Gastrocnemius medialis (tissue), 4 donors: Measurements from ENCODE around the gene CCSER1. TPM values are rescaled to one million over a fixed set of nuclear protein-coding genes. Genes with fewer than 3 reads are reported as not detected.

ENCODE experiments used
- ATAC-seq, 2 donors: fragments of 150-250 bp; one replicate each; pipeline ENCODE4 v1.9.1; 2016
- DNase-seq, 2 donors: peaks; one replicate each; pipeline ENCODE4 v3.0.0-alpha.2; 2019
- H3K27ac ChIP-seq, 4 donors: fragments of 200-600 bp; sonication (generic); 1 replicate in 1 of 4; 2 replicates in 3 of 4; pipeline ENCODE4 v1.5.1; 2016 to 2018; ENCODE audit warnings: mild to moderate bottlenecking in 2 of 4, moderate library complexity in 1 of 4
- H3K27me3 ChIP-seq, 3 donors: fragments of 200-600 bp; sonication (generic) in 2 of 3; 1 replicate in 1 of 3; 2 replicates in 2 of 3; pipeline versions ENCODE4 v1.5.1 to v1.6.0; 2016 to 2019; ENCODE audit warnings: mild to moderate bottlenecking in 1 of 3, moderate library complexity in 1 of 3
- H3K36me3 ChIP-seq, 2 donors: fragments of 200-600 bp; sonication (generic) in 1 of 2; one replicate each; pipeline ENCODE4 v1.5.1; 2017 to 2018
- H3K4me1 ChIP-seq, 2 donors: fragments of 200-600 bp; sonication (generic) in 1 of 2; one replicate each; pipeline ENCODE4 v1.5.1; 2016 to 2017; ENCODE audit warnings: mild to moderate bottlenecking in 2 of 2
- H3K4me3 ChIP-seq, 4 donors: fragments of 200-600 bp; sonication (generic) in 3 of 4; 1 replicate in 1 of 4; 2 replicates in 3 of 4; pipeline ENCODE4 v1.5.1; 2016 to 2019; ENCODE audit warnings: mild to moderate bottlenecking in 2 of 4
- H3K9me3 ChIP-seq, 3 donors: fragments of 200-600 bp; sonication (generic) in 2 of 3; 1 replicate in 1 of 3; 2 replicates in 2 of 3; pipeline ENCODE4 v1.5.1; 2016 to 2019
- POLR2A ChIP-seq, 2 donors: fragments of 450-650 bp; IDR thresholded peaks; one replicate each; pipeline ENCODE4 v1.6.1; 2017; ENCODE audit warnings: antibody characterized with exemption in 2 of 2, mild to moderate bottlenecking in 2 of 2, moderate library complexity in 2 of 2
- in situ Hi-C, 4 donors: fragments of 200-750 bp; cut with MboI; loops; one replicate each; pipeline versions ENCODE4 v1.15.0 to v1.8.0; 2017; ENCODE audit warnings: low sequenced_read_pairs in 4 of 4
- intact Hi-C: fragments of 100-400 bp; cut with DNase I; formaldehyde crosslinking; loops from one replicate; pipeline ENCODE4 v1.15.1; 2023; ENCODE audit warnings: low total_unique reads
- total RNA-seq, 4 donors: library from RNA; depleted of rRNA; stranded (reverse); fragments of >200 nt; gene quantifications; one replicate each; pipeline versions ENCODE4 v1.1.0 to v1.2.3, GENCODE V29; 2016
- TF ChIP-seq, protein P1 (sequence below), 5 experiments: fragments of 450-650 bp in 3 of 5; fragments of 200-600 bp in 2 of 5; sonication (generic) in 2 of 5; IDR thresholded peaks in 4 of 5; conservative IDR thresholded peaks in 1 of 5; 1 replicate in 4 of 5; 2 replicates in 1 of 5; pipeline ENCODE4 v1.5.1; 2016 to 2019; ENCODE audit warnings: antibody characterized with exemption in 5 of 5, mild to moderate bottlenecking in 3 of 5, moderate library complexity in 3 of 5

The CCSER1 gene
- total RNA-seq, 4 donors from 2014 or later = 0.39 to 0.83 (median 0.63) TPM

DNA sequence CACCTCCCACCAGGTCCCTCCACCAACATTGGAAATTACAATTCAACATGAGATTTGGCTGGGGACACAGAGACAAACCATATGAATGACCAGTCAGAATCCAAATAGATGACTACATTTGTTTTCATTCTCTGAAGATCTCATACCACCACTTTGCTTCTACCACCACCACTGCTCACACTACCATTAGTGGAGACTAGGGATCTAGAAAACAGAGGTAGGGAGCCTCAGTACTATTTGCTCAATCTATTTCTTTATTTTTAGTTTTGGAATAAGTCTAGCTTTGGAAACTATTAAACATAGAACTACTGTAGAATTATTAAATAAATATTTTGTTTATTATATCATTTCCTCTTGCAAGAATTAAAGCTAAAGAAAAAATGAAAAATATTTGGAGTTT is 727.9 kb downstream of the CCSER1 start:
- intact Hi-C loops = no loop called here
- in situ Hi-C loops = no loop called here
- H3K27ac ChIP-seq = no peak overlapping the region
- no peak overlapping the region for H3K4me3 ChIP-seq
- no peaks in the 10 kb centered on the region for H3K27me3 ChIP-seq
- no peak for TF ChIP-seq POLR2A (IDR thresholded peaks at IDR 0.05)
- TF ChIP-seq, protein P1, sequence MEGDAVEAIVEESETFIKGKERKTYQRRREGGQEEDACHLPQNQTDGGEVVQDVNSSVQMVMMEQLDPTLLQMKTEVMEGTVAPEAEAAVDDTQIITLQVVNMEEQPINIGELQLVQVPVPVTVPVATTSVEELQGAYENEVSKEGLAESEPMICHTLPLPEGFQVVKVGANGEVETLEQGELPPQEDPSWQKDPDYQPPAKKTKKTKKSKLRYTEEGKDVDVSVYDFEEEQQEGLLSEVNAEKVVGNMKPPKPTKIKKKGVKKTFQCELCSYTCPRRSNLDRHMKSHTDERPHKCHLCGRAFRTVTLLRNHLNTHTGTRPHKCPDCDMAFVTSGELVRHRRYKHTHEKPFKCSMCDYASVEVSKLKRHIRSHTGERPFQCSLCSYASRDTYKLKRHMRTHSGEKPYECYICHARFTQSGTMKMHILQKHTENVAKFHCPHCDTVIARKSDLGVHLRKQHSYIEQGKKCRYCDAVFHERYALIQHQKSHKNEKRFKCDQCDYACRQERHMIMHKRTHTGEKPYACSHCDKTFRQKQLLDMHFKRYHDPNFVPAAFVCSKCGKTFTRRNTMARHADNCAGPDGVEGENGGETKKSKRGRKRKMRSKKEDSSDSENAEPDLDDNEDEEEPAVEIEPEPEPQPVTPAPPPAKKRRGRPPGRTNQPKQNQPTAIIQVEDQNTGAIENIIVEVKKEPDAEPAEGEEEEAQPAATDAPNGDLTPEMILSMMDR (IDR thresholded peaks at IDR 0.05 in 4 of 5, conservative IDR thresholded peaks at IDR 0.05 in 1 of 5) = no peak
- ATAC-seq (no peak), DNase-seq (no peak)
- H3K36me3 ChIP-seq = no peaks in the 10 kb centered on the region
- no peaks in the 10 kb centered on the region for H3K9me3 ChIP-seq
- H3K4me1 ChIP-seq = no peaks in the 10 kb centered on the region

DNA sequence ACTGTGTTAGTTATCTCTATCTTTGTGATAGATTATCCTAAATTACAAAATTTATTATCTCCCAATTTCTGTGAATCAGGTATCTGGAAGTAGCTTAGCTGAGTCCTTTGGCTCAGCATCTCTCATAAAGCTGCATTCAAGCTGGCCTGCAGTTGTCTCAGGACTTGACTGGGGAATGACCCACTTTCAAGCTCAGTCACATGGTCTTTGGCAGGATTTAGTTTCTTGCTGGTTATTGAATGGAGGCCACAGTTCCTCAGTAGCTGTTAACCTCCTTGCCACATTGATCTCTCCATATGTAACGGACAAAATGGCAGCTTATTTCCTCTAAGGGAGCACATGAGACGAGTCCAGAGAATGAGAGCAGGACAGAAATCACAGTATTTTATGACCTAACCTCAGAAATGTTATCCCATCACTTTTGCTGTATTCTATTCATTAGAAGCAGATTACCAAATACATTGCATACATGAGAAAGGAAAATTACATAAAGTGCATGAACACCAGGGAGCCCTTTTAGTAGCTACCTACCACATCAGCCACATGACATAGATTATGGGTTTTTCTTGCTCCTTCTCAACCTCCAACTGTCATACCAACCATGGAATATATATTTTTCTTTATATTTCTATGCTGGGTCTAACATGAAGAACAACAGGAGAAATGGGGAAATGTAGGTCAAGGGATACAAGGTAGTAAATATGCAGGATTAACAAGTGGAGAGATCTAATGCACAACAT is 730.1 kb downstream of the CCSER1 start:
- H3K4me3 ChIP-seq = no peak overlapping the region
- no peaks in the 10 kb centered on the region for H3K4me1 ChIP-seq
- ATAC-seq = no peak
- intact Hi-C loops (no loop called here), in situ Hi-C loops (no loop called here)
- H3K9me3 ChIP-seq = no peaks in the 10 kb centered on the region
- H3K27me3 ChIP-seq = no peaks in the 10 kb centered on the region
- H3K27ac ChIP-seq = no peak overlapping the region
- no peak for DNase-seq
- TF ChIP-seq, protein P1 (IDR thresholded peaks at IDR 0.05 in 4 of 5, conservative IDR thresholded peaks at IDR 0.05 in 1 of 5) = no peak
- TF ChIP-seq POLR2A (IDR thresholded peaks at IDR 0.05) = no peak
- H3K36me3 ChIP-seq = no peaks in the 10 kb centered on the region

DNA sequence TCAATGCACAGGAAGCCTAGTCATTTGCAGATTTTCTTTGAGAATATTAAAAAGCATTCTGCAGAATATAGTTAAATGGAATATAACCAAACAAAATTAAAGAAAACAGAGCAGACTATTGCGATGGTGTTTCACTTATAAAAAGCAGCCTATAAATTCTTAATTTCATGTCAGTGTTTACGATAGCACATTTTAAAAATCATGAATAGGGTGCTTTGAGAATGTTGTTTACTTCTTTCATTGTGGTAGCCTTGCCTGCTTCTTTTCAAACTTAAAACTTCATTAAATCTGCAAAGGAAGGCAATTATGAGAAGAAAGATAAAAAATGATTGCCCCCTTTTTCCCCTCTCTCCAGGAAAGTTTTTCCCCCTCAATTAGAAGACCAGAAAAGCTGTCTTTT is 748.6 kb downstream of the CCSER1 start:
- H3K27ac ChIP-seq = no peak overlapping the region
- ATAC-seq (no peak), DNase-seq (no peak)
- H3K9me3 ChIP-seq = no peaks in the 10 kb centered on the region
- no peak for TF ChIP-seq POLR2A (IDR thresholded peaks at IDR 0.05)
- TF ChIP-seq, protein P1 (IDR thresholded peaks at IDR 0.05 in 4 of 5, conservative IDR thresholded peaks at IDR 0.05 in 1 of 5) = no peak
- intact Hi-C loops = no loop called here
- no peaks in the 10 kb centered on the region for H3K36me3 ChIP-seq
- H3K27me3 ChIP-seq = no peaks in the 10 kb centered on the region
- no peak overlapping the region for H3K4me3 ChIP-seq
- H3K4me1 ChIP-seq = no peaks in the 10 kb centered on the region
- in situ Hi-C loops = no loop called here

DNA sequence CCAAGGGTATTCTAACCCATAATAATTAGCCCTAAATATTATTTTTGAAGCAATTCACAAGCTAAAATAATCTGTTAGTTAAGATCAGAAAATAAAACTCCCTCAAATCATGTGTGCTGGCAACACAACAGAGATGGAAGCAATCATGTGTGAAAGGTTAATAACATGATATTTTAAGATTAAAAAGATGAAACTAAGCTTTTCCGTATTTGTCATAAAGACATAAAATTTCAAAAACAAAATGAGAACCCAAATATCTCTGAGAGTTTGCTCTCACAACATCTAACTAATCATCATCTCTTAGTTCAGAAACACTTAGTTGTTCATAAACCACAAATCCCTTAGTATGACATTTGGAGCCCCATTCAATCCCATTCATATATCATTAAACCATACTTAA is 749.1 kb downstream of the CCSER1 start:
- no peak overlapping the region for H3K27ac ChIP-seq
- no peak overlapping the region for H3K4me3 ChIP-seq
- TF ChIP-seq, protein P1 (IDR thresholded peaks at IDR 0.05 in 4 of 5, conservative IDR thresholded peaks at IDR 0.05 in 1 of 5) = no peak
- no peak for TF ChIP-seq POLR2A (IDR thresholded peaks at IDR 0.05)
- H3K36me3 ChIP-seq = no peaks in the 10 kb centered on the region
- in situ Hi-C loops (no loop called here), intact Hi-C loops (no loop called here)
- ATAC-seq (no peak), DNase-seq (no peak)
- no peaks in the 10 kb centered on the region for H3K27me3 ChIP-seq
- H3K9me3 ChIP-seq = no peaks in the 10 kb centered on the region
- no peaks in the 10 kb centered on the region for H3K4me1 ChIP-seq

DNA sequence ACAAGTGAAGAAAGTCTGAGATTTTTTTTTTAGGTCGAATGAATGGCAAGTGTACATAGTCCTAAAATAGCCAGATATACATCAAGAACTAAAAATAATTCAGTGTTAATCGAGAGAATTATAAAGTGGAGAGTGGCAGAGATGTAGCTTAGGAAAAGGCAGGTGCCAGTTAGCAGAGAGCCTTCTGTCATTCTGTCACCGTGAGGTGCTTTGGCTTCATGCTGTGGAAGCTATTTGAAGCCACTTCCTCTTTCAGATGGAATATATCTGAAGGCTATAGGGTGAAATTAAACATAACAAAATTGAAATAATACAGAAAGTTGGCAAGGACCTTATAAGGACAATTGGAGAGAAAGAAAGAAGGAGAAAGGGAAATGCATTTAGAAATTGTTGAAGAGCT is 756.3 kb downstream of the CCSER1 start:
- DNase-seq (no peak), ATAC-seq (no peak)
- no peak overlapping the region for H3K27ac ChIP-seq
- TF ChIP-seq POLR2A (IDR thresholded peaks at IDR 0.05) = no peak
- TF ChIP-seq, protein P1 (IDR thresholded peaks at IDR 0.05 in 4 of 5, conservative IDR thresholded peaks at IDR 0.05 in 1 of 5) = no peak
- H3K4me3 ChIP-seq = no peak overlapping the region
- in situ Hi-C loops = no loop called here
- H3K4me1 ChIP-seq = no peaks in the 10 kb centered on the region
- no peaks in the 10 kb centered on the region for H3K36me3 ChIP-seq
- no peaks in the 10 kb centered on the region for H3K27me3 ChIP-seq
- H3K9me3 ChIP-seq = no peaks in the 10 kb centered on the region
- intact Hi-C loops = no loop called here
